HG02938 (cell line): Measurements from ENCODE around the gene HES6.

Experiments
- ATAC-seq: cut with Tn5 transposase; IDR thresholded peaks from one replicate; pipeline ENCODE4 v1.9.1; 2021; ENCODE audit warnings: mild to moderate bottlenecking, moderate library complexity; ENCODE audit not compliant: unreplicated experiment

The HES6 gene

GRCh38 chr2:238237431-238238135, 2.3 kb downstream of the HES6 start:
- ATAC-seq: no peak

- no peak for ATAC-seq
Observed at GRCh38 chr2:238236571-238236970, 3.3 kb downstream of the HES6 start.

GRCh38 chr2:238235856-238236255, 4.0 kb downstream of the HES6 start:
- no peak for ATAC-seq

GRCh38 chr2:238235331-238235732, 4.5 kb downstream of the HES6 start:
- no peak for ATAC-seq

GRCh38 chr2:238233625-238234024, 6.2 kb downstream of the HES6 start:
- no peak for ATAC-seq

- no peak for ATAC-seq
Observed at GRCh38 chr2:238231809-238232208, 8.0 kb downstream of the HES6 start.

GRCh38 chr2:238231251-238231793, 8.5 kb downstream of the HES6 start:
- ATAC-seq: peak; percentile 82

- ATAC-seq: no peak
Observed at GRCh38 chr2:238230699-238231098, 9.1 kb downstream of the HES6 start.

GRCh38 chr2:238228700-238229099, 11.1 kb downstream of the HES6 start:
- no peak for ATAC-seq

- ATAC-seq: no peak
Observed at GRCh38 chr2:238227587-238228032, 12.2 kb downstream of the HES6 start.

- ATAC-seq: no peak
Observed at GRCh38 chr2:238226698-238227586, 12.9 kb downstream of the HES6 start.

GRCh38 chr2:238225911-238226697, 13.7 kb downstream of the HES6 start:
- no peak for ATAC-seq

- no peak for ATAC-seq
Observed at GRCh38 chr2:238225121-238225520, 14.7 kb downstream of the HES6 start.

- ATAC-seq: no peak
Observed at GRCh38 chr2:238224356-238225035, 15.3 kb downstream of the HES6 start.

- no peak for ATAC-seq
Observed at GRCh38 chr2:238220892-238221521, 18.8 kb downstream of the HES6 start.

GRCh38 chr2:238220274-238220891, 19.5 kb downstream of the HES6 start:
- ATAC-seq: no peak

GRCh38 chr2:238216651-238217184, 23.1 kb downstream of the HES6 start:
- ATAC-seq: no peak

GRCh38 chr2:238207006-238207405, 32.8 kb downstream of the HES6 start:
- ATAC-seq: no peak

GRCh38 chr2:238203973-238204683, 35.7 kb downstream of the HES6 start:
- peak; percentile 27 for ATAC-seq
